A549 (cell line): Measurements from ENCODE around the gene SNTG2. TPM values are rescaled to one million over a fixed set of nuclear protein-coding genes. Genes with fewer than 3 reads are reported as not detected.

Experiments
- ATAC-seq, 2 experiments: fragments of 200-7000 bp in 1 of 2; fragments of >200 bp in 1 of 2; cut with Nextera tagmentation in 1 of 2; cut with Tn5 transposase in 1 of 2; 3 replicates each; pipeline versions ENCODE4 v1.8.0 to v1.9.1; 2018 to 2020; ENCODE audit warnings: mild to moderate bottlenecking in 1 of 2, moderate library complexity in 1 of 2
- CTCF ChIA-PET: fragments of 300-600 bp; sonication (Branson Sonifier 250); formaldehyde crosslinking; extraction: SDS; loops from one replicate; lab custom pipeline; 2021; ENCODE audit warnings: antibody characterized with exemption, inconsistent platforms; lab: Yijun Ruan, JAX
- POLR2A ChIA-PET: fragments of 350-600 bp; formaldehyde crosslinking; extraction: SDS; loops from one replicate; lab custom pipeline; 2021; ENCODE audit warnings: antibody characterized with exemption, inconsistent platforms; lab: Yijun Ruan, JAX
- DNase-seq, 2 experiments: peaks; one replicate each; pipeline versions ENCODE4 v3.0.0 to v3.0.0-alpha.2; 2011 to 2016; ENCODE audit warnings: low read depth in 1 of 2, low spot score in 1 of 2
- FAIRE-seq: peaks from 2 replicates; lab custom pipeline; 2011; peaks lifted over from hg19 to GRCh38; lab: Jason Lieb, UNC
- H3K27ac ChIP-seq, 2 experiments: fragments of >200 bp; sonication (Bioruptor Twin); formaldehyde crosslinking; 3 replicates each; pipeline ENCODE4 v1.5.1; 2016 to 2017
- H3K4me1 ChIP-seq: fragments of >200 bp; sonication (Bioruptor Twin); formaldehyde crosslinking; 3 replicates; pipeline ENCODE4 v1.6.1; 2016
- H3K4me2 ChIP-seq: fragments of >200 bp; sonication (Bioruptor Twin); formaldehyde crosslinking; 3 replicates; pipeline ENCODE4 v1.6.1; 2016
- H3K4me3 ChIP-seq: fragments of >200 bp; sonication (Bioruptor Twin); formaldehyde crosslinking; 3 replicates; pipeline ENCODE4 v1.5.1; 2016
- H3K9me3 ChIP-seq: fragments of >200 bp; sonication (Bioruptor Twin); formaldehyde crosslinking; 3 replicates; pipeline ENCODE4 v1.6.1; 2016
- BHLHE40 ChIP-seq: IDR thresholded peaks from 2 replicates; pipeline ENCODE4 v1.6.1; 2012; ENCODE audit warnings: low read depth, low read length, inconsistent platforms
- CHD4 ChIP-seq: fragments of 200-600 bp; sonication (generic); IDR thresholded peaks from 2 replicates; pipeline ENCODE4 v1.6.1; 2016; ENCODE audit warnings: antibody characterized with exemption, mild to moderate bottlenecking, borderline replicate concordance
- EHF ChIP-seq: fragments of 250-450 bp; sonication (Bioruptor Pico); IDR thresholded peaks from 2 replicates; pipeline ENCODE4 v1.5.0; 2020; ENCODE audit warnings: mild to moderate bottlenecking
- EP300 ChIP-seq, 2 experiments: fragments of >200 bp; sonication (Bioruptor Twin); formaldehyde crosslinking; IDR thresholded peaks; 2 replicates in 1 of 2; 3 replicates in 1 of 2; pipeline ENCODE4 v1.6.1; 2016 to 2017
- ESRRA ChIP-seq: fragments of 150-350 bp; IDR thresholded peaks from 2 replicates; pipeline ENCODE4 v1.6.1; 2014; ENCODE audit warnings: mild to moderate bottlenecking, low read length, borderline replicate concordance
- FOSB ChIP-seq: fragments of 250-450 bp; sonication (Bioruptor Pico); IDR thresholded peaks from 2 replicates; pipeline ENCODE4 v1.5.0; 2020; ENCODE audit warnings: mild to moderate bottlenecking, moderate library complexity
- FOSL2 ChIP-seq, 2 experiments: fragments of 450-650 bp in 1 of 2; fragments of >200 bp in 1 of 2; sonication (Bioruptor Twin) in 1 of 2; formaldehyde crosslinking; IDR thresholded peaks; 2 replicates each; pipeline versions ENCODE4 v1.5.0 to v1.6.1; 2016 to 2020; ENCODE audit warnings: mild to moderate bottlenecking in 1 of 2, moderate library complexity in 1 of 2
- GATA3 ChIP-seq: IDR thresholded peaks from 2 replicates; pipeline ENCODE4 v1.6.1; 2012; ENCODE audit warnings: borderline replicate concordance
- HEYL ChIP-seq: fragments of 250-450 bp; sonication (Bioruptor Pico); IDR thresholded peaks from 2 replicates; pipeline ENCODE4 v1.8.0; 2021; ENCODE audit warnings: mild to moderate bottlenecking, moderate library complexity
- HMGXB4 ChIP-seq: fragments of 250-450 bp; sonication (Bioruptor Pico); IDR thresholded peaks from 2 replicates; pipeline ENCODE4 v1.5.0; 2021; ENCODE audit warnings: mild to moderate bottlenecking, moderate library complexity, borderline replicate concordance
- JUNB ChIP-seq: fragments of >200 bp; sonication (Bioruptor Twin); formaldehyde crosslinking; IDR thresholded peaks from 2 replicates; pipeline ENCODE4 v1.6.1; 2016
- MAZ ChIP-seq: fragments of 150-350 bp; IDR thresholded peaks from 2 replicates; pipeline ENCODE4 v1.6.1; 2014; ENCODE audit warnings: antibody characterized with exemption, low read depth, low read length, borderline replicate concordance
- MYC ChIP-seq: IDR thresholded peaks from 2 replicates; pipeline ENCODE4 v1.6.1; 2012; ENCODE audit warnings: mild to moderate bottlenecking, inconsistent platforms, low read length, improper control_type of control experiment, borderline replicate concordance
- NPAS2 ChIP-seq: fragments of 250-450 bp; sonication (Bioruptor Pico); IDR thresholded peaks from 2 replicates; pipeline ENCODE4 v1.8.0; 2022; ENCODE audit warnings: mild to moderate bottlenecking, moderate library complexity, borderline replicate concordance
- NR3C1 ChIP-seq: fragments of >200 bp; sonication (Bioruptor Twin); formaldehyde crosslinking; IDR thresholded peaks from 3 replicates; pipeline ENCODE4 v1.6.1; 2017
- POLR2A ChIP-seq: IDR thresholded peaks from 2 replicates; pipeline ENCODE4 v1.6.1; 2012; ENCODE audit warnings: mild to moderate bottlenecking, low read length
- POLR2AphosphoS2 ChIP-seq: conservative IDR thresholded peaks from 2 replicates; pipeline ENCODE4 v1.6.1; 2012; ENCODE audit warnings: low read length, improper control_type of control experiment, inconsistent platforms
- RAD21 ChIP-seq, 2 experiments: fragments of >200 bp in 1 of 2; sonication (Bioruptor Twin) in 1 of 2; formaldehyde crosslinking in 1 of 2; IDR thresholded peaks in 1 of 2; conservative IDR thresholded peaks in 1 of 2; 2 replicates in 1 of 2; 3 replicates in 1 of 2; pipeline ENCODE4 v1.6.1; 2012 to 2018; ENCODE audit warnings: inconsistent platforms in 1 of 2
- RARB ChIP-seq: fragments of 250-450 bp; sonication (Bioruptor Pico); IDR thresholded peaks from 2 replicates; pipeline ENCODE4 v1.8.0; 2021; ENCODE audit warnings: mild to moderate bottlenecking, moderate library complexity
- SREBF2 ChIP-seq: fragments of 450-650 bp; IDR thresholded peaks from 2 replicates; pipeline ENCODE4 v1.6.1; 2014; ENCODE audit warnings: mild to moderate bottlenecking, moderate library complexity
- ZC3H11A ChIP-seq: fragments of 450-650 bp; IDR thresholded peaks from 2 replicates; pipeline ENCODE4 v1.6.1; 2014; ENCODE audit warnings: antibody characterized with exemption, mild to moderate bottlenecking
- WGBS: methylation state at CpG from one replicate; pipeline ENCODE4 v1.1.6; 2017; ENCODE audit errors: missing lambda C conversion rate; 5-methylcytosine and 5-hydroxymethylcytosine counted together
- polyA plus RNA-seq, 4 experiments: library from polyadenylated mRNA; depleted of rRNA in 3 of 4; stranded (reverse); fragments of >200 nt; fragmentation: RNase III in 1 of 4; extraction: RNeasy Plus Mini Kit Qiagen cat#74134 plus additional on column Dnase treatment in 1 of 4; gene quantifications; 2 replicates in 3 of 4; 3 replicates in 1 of 4; pipeline ENCODE4 v1.2.3, GENCODE V29; 2011 to 2017
- TF ChIP-seq, protein P1 (sequence below): fragments of 200-600 bp; sonication (generic); IDR thresholded peaks from 2 replicates; pipeline ENCODE4 v1.6.1; 2016; ENCODE audit warnings: antibody characterized with exemption, mild to moderate bottlenecking, moderate library complexity
- TF ChIP-seq, protein P2 (sequence below): fragments of >200 bp; sonication (Bioruptor Twin); formaldehyde crosslinking; IDR thresholded peaks from 3 replicates; pipeline ENCODE4 v1.5.1; 2016
- TF ChIP-seq, protein P3 (sequence below): fragments of 450-650 bp; IDR thresholded peaks from 2 replicates; pipeline ENCODE4 v1.6.1; 2014; ENCODE audit warnings: antibody characterized with exemption
- TF ChIP-seq, protein P4 (sequence below): IDR thresholded peaks from 2 replicates; pipeline ENCODE4 v1.6.1; 2012; ENCODE audit warnings: low read depth, borderline replicate concordance

Gene SNTG2
- polyA plus RNA-seq, 2 of the 4 experiments (the other 2 are of a cell fraction), result not detected

DNA sequence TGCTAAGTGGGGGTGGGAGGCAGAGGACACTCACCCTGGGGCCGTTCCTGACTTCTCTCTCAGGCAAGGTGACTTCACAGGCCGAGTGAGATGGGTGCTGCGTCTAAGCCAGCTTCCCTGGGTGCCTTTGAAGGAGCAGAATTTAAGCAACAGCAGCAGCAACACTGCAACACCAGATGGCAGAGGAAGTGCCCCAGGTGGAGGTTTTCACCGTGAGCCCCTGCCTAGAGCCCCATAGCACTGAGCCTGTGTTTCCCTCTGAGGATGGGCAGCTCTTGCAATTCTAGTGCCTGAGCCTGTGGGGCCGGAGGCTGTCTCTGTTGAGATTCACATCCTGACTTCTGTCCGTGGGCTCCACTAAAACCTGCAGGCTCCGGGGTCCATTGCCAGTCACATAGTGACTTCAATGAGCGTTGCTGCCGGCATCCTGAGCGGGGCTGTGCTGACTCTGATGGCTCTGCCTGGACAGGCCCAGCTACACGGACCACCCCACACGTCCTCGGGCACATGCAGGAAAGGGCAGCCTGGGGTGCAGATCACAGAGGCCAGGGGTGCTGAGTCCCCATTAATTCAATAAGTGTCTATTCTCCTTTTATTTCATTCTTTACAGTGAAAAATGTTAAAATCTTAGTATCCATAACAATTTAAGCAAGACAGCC, 218.8 kb downstream of the SNTG2 start (continued):
- no peak for TF ChIP-seq RAD21 (conservative IDR thresholded peaks at IDR 0.05 in 1 of 2, IDR thresholded peaks at IDR 0.05 in 1 of 2)

DNA sequence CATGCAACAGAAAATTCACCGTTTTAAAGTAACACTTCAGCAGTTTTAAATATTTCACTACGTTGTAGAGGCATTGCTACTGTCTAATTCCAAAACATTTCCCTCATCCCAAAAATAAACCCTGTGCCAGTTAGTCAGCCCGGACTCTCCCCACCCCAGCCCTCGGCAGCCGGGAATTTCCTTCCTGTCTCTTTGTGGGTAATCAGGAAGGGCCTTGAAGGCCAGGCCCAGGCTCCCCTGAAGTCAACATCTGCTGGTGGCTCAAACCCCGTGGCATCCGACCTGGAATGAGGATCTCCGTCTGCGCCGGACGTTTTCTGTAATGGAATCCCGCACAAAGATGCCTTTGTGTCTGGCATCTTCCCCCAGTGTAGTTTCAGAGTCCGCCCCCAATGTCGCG, 219.6 kb downstream of the SNTG2 start:
- no peak overlapping the region for H3K4me2 ChIP-seq

DNA sequence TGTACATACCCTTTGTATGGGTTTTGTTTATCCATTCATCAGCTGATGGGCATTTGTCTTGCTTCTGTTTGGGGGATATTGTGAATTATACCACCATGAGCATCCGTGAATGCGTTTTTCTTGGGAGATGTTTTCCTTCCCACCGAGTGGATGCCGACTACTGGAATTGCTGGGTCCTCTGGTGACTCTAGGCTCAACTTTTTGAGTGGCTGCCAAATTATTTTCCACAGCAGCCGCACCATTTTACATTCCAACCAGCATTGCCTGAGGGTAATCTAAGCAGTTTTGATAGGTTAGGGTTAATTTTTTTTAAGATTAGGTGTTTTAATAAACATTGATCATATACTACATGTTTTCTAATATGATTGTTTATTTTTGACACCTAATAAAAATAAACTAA, 220.1 kb downstream of the SNTG2 start:
- POLR2A ChIA-PET, result no interaction called here
- CTCF ChIA-PET, result no interaction called here
- TF ChIP-seq HEYL (CRISPR knock-in tag) (no peak), EP300 (IDR thresholded peaks at IDR 0.05) (no peak), EHF (CRISPR knock-in tag) (no peak), POLR2A (no peak), ZC3H11A (no peak), ESRRA (no peak), JUNB (no peak)
- TF ChIP-seq, protein P1, sequence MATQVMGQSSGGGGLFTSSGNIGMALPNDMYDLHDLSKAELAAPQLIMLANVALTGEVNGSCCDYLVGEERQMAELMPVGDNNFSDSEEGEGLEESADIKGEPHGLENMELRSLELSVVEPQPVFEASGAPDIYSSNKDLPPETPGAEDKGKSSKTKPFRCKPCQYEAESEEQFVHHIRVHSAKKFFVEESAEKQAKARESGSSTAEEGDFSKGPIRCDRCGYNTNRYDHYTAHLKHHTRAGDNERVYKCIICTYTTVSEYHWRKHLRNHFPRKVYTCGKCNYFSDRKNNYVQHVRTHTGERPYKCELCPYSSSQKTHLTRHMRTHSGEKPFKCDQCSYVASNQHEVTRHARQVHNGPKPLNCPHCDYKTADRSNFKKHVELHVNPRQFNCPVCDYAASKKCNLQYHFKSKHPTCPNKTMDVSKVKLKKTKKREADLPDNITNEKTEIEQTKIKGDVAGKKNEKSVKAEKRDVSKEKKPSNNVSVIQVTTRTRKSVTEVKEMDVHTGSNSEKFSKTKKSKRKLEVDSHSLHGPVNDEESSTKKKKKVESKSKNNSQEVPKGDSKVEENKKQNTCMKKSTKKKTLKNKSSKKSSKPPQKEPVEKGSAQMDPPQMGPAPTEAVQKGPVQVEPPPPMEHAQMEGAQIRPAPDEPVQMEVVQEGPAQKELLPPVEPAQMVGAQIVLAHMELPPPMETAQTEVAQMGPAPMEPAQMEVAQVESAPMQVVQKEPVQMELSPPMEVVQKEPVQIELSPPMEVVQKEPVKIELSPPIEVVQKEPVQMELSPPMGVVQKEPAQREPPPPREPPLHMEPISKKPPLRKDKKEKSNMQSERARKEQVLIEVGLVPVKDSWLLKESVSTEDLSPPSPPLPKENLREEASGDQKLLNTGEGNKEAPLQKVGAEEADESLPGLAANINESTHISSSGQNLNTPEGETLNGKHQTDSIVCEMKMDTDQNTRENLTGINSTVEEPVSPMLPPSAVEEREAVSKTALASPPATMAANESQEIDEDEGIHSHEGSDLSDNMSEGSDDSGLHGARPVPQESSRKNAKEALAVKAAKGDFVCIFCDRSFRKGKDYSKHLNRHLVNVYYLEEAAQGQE, result no peak
- TF ChIP-seq, protein P2, sequence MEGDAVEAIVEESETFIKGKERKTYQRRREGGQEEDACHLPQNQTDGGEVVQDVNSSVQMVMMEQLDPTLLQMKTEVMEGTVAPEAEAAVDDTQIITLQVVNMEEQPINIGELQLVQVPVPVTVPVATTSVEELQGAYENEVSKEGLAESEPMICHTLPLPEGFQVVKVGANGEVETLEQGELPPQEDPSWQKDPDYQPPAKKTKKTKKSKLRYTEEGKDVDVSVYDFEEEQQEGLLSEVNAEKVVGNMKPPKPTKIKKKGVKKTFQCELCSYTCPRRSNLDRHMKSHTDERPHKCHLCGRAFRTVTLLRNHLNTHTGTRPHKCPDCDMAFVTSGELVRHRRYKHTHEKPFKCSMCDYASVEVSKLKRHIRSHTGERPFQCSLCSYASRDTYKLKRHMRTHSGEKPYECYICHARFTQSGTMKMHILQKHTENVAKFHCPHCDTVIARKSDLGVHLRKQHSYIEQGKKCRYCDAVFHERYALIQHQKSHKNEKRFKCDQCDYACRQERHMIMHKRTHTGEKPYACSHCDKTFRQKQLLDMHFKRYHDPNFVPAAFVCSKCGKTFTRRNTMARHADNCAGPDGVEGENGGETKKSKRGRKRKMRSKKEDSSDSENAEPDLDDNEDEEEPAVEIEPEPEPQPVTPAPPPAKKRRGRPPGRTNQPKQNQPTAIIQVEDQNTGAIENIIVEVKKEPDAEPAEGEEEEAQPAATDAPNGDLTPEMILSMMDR, result no peak
- TF ChIP-seq, protein P3, sequence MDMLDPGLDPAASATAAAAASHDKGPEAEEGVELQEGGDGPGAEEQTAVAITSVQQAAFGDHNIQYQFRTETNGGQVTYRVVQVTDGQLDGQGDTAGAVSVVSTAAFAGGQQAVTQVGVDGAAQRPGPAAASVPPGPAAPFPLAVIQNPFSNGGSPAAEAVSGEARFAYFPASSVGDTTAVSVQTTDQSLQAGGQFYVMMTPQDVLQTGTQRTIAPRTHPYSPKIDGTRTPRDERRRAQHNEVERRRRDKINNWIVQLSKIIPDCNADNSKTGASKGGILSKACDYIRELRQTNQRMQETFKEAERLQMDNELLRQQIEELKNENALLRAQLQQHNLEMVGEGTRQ, result no peak

More for the DNA sequence above, 219.6 kb downstream of the SNTG2 start:
- Histone ChIP-seq H3K4me1 (no peaks in the 10 kb centered on the region), H3K27ac (no peak overlapping the region), H3K4me3 (no peak overlapping the region), H3K9me3 (peaks cover 7% of the 10 kb centered on the region; the same call in 1 of the 3 replicates)
- FAIRE-seq, result no peak
- POLR2A ChIA-PET, result no interaction called here
- no peak for DNase-seq
- TF ChIP-seq CHD4 (no peak), NR3C1 (no peak), GATA3 (no peak), RAD21 (conservative IDR thresholded peaks at IDR 0.05 in 1 of 2, IDR thresholded peaks at IDR 0.05 in 1 of 2) (no peak), NPAS2 (no peak), EHF (CRISPR knock-in tag) (no peak), MYC (no peak), FOSL2 (IDR thresholded peaks at IDR 0.05) (no peak), FOSL2 (CRISPR knock-in tag; IDR thresholded peaks at IDR 0.05) (no peak), MAZ (no peak), POLR2AphosphoS2 (no peak), ESRRA (no peak), HMGXB4 (CRISPR knock-in tag) (no peak), BHLHE40 (no peak), HEYL (CRISPR knock-in tag) (no peak), RARB (CRISPR knock-in tag) (no peak), SREBF2 (no peak), JUNB (no peak), FOSB (CRISPR knock-in tag) (no peak)
- TF ChIP-seq, protein P4, sequence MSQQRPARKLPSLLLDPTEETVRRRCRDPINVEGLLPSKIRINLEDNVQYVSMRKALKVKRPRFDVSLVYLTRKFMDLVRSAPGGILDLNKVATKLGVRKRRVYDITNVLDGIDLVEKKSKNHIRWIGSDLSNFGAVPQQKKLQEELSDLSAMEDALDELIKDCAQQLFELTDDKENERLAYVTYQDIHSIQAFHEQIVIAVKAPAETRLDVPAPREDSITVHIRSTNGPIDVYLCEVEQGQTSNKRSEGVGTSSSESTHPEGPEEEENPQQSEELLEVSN, result no peak
- TF ChIP-seq, protein P2, result no peak
- ATAC-seq, result no peak
- CTCF ChIA-PET, result no interaction called here
- 45% methylated on average over 14 of the region's 15 CpGs for WGBS

More for the DNA sequence above, 220.1 kb downstream of the SNTG2 start:
- FAIRE-seq (no peak), DNase-seq (no peak), ATAC-seq (no peak)
- WGBS, result 16% methylated on average over 5 of the region's 5 CpGs
- Histone ChIP-seq H3K4me1 (no peaks in the 10 kb centered on the region), H3K9me3 (peaks cover 7% of the 10 kb centered on the region; the same call in 1 of the 3 replicates), H3K27ac (no peak overlapping the region), H3K4me3 (no peak overlapping the region), H3K4me2 (no peak overlapping the region)
